HepG2 (cell line): ENCODE data around the gene TBC1D16.

ENCODE experiments used
- ZBTB1 ChIP-seq: sonication (generic); formaldehyde crosslinking; IDR thresholded peaks from 2 replicates; pipeline ENCODE4 v1.4.0; 2020; ENCODE audit warnings: missing genetic modification reagents, borderline replicate concordance
- TF ChIP-seq, protein P1 (sequence below): IDR thresholded peaks from 2 replicates; pipeline ENCODE4 v1.6.1; 2016; ENCODE audit warnings: low read depth, missing genetic modification reagents, missing compliant biosample characterization

DNA sequence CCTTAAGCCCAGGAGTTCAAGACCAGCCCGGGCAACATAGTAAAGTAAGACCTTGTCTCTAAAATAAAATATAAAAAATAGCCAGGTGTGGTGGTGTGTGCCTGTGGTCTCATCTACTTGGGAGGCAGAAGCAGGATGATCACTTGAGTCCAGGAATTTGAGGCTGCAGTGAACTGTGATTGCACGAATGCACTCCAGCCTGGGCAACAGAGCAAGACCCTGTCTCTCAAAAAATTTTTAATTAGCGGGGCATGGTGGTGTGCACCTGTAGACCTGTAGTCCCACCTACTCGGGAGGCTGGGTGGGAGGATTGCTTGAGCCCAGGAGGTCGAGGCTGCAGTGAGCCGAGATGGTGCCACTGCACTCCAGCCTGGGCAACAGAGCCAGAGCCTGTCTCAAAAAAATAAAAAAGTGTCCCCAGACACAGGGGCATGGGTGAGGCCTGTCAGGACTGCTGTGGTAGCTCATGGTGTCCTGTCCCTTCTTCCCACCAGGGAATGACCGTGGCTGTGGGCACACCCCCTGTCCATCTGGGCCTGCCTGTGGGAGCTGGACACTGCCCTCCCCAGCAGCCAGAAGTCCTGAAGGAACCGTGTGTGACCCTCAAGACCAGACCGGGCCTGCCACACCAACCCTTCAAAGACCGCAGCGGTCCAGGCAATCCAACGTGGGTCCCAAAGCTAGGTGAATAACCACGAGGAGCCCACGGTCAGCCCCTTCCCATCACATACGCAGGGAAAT is 34.9 kb upstream of the TBC1D16 start:
- TF ChIP-seq, protein P1, sequence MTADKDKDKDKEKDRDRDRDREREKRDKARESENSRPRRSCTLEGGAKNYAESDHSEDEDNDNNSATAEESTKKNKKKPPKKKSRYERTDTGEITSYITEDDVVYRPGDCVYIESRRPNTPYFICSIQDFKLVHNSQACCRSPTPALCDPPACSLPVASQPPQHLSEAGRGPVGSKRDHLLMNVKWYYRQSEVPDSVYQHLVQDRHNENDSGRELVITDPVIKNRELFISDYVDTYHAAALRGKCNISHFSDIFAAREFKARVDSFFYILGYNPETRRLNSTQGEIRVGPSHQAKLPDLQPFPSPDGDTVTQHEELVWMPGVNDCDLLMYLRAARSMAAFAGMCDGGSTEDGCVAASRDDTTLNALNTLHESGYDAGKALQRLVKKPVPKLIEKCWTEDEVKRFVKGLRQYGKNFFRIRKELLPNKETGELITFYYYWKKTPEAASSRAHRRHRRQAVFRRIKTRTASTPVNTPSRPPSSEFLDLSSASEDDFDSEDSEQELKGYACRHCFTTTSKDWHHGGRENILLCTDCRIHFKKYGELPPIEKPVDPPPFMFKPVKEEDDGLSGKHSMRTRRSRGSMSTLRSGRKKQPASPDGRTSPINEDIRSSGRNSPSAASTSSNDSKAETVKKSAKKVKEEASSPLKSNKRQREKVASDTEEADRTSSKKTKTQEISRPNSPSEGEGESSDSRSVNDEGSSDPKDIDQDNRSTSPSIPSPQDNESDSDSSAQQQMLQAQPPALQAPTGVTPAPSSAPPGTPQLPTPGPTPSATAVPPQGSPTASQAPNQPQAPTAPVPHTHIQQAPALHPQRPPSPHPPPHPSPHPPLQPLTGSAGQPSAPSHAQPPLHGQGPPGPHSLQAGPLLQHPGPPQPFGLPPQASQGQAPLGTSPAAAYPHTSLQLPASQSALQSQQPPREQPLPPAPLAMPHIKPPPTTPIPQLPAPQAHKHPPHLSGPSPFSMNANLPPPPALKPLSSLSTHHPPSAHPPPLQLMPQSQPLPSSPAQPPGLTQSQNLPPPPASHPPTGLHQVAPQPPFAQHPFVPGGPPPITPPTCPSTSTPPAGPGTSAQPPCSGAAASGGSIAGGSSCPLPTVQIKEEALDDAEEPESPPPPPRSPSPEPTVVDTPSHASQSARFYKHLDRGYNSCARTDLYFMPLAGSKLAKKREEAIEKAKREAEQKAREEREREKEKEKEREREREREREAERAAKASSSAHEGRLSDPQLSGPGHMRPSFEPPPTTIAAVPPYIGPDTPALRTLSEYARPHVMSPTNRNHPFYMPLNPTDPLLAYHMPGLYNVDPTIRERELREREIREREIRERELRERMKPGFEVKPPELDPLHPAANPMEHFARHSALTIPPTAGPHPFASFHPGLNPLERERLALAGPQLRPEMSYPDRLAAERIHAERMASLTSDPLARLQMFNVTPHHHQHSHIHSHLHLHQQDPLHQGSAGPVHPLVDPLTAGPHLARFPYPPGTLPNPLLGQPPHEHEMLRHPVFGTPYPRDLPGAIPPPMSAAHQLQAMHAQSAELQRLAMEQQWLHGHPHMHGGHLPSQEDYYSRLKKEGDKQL (CRISPR knock-in tag), result no peak
- no peak for TF ChIP-seq ZBTB1 (CRISPR knock-in tag)
